Measurements from ENCODE around the gene FBXO39.
A peak's percentile ranks its signal among the peaks of the same experiment; 100 is the strongest.

Gene FBXO39

DNA sequence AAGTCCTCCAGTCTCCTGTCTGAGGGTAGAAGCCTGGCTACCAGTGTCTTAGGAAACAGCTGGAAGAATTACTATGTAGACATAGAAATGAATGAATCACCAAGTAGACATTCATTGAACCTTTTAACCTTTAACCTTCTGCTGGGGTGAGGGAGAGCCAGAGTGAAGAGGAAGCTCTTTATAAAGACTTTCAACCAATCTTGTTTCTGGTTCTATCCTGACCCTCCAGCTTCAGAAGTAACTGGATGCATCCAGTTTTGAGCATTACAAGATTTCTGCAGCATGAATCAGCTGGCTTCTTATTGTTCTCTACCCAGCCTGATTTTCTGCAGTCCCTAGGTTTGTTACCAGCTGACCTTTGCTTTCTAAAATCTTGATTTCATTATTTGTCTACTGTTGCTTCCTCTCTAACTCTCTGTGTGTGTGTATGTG is 47.0 kb downstream of the FBXO39 start:
- H3K4me3 ChIP-seq (ENCODE audit: low read length, poor library complexity, severe bottlenecking), result no peak overlapping the region
- H3K4me2 ChIP-seq (ENCODE audit: low read depth, low read length, poor library complexity, severe bottlenecking), result no peak overlapping the region

DNA sequence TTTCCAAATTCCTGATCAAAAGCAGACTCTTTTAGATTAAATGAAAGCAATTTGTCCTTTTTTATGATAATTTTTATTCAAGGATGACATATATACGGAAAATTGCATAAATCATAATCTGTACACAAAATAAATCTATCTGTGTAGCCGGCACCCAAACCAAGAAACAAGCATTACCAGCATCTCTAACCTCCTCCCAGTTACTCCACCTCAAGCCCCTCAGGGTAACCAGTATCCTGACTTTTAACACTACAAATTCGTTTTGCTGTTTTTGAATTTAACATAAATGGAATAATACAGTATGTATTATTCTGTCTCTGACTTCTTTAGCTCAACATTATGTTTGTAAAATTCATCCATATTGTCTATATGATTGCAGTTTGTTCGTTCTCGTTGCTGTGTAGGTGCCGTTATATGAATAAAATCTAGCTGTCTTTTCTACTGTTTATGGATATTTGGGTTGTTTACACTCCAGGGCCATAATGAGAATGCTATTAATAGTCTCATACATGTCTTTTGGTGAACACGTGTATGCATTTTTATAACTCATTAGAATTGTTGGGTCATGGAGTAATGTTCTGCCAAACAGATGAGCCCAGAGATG is 54.5 kb downstream of the FBXO39 start:
- Histone ChIP-seq H3F3A (ENCODE audit: low read depth) (no peaks in the 10 kb centered on the region), H3K79me2 (ENCODE audit: insufficient read depth, low read length) (no peaks in the 10 kb centered on the region), H3K36me3 (ENCODE audit: insufficient read depth, low read length) (no peaks in the 10 kb centered on the region), H3K4me1 (ENCODE audit: insufficient read depth, low read length, poor library complexity, severe bottlenecking) (no peaks in the 10 kb centered on the region), H3K27me3 (ENCODE audit: insufficient read depth, low read length, poor library complexity, severe bottlenecking) (peaks cover 45% of the 10 kb centered on the region), H4K20me1 (ENCODE audit: insufficient read depth, low read length, poor library complexity, severe bottlenecking) (no peaks in the 10 kb centered on the region), H3K4me2 (ENCODE audit: low read depth, low read length, poor library complexity, severe bottlenecking) (no peak overlapping the region), H3K9me2 (replicated peaks; ENCODE audit: low read depth, low read length) (no peaks in the 10 kb centered on the region), H3K9ac (ENCODE audit: low read depth, low read length, poor library complexity, severe bottlenecking) (no peak overlapping the region), H3K9me3 (ENCODE audit: insufficient read depth, low read depth, low read length) (no peaks in the 10 kb centered on the region), H3K4me3 (ENCODE audit: low read length, poor library complexity, severe bottlenecking) (no peak overlapping the region), H2AFZ (ENCODE audit: low read length) (no peak overlapping the region)
- TF ChIP-seq, protein P1, sequence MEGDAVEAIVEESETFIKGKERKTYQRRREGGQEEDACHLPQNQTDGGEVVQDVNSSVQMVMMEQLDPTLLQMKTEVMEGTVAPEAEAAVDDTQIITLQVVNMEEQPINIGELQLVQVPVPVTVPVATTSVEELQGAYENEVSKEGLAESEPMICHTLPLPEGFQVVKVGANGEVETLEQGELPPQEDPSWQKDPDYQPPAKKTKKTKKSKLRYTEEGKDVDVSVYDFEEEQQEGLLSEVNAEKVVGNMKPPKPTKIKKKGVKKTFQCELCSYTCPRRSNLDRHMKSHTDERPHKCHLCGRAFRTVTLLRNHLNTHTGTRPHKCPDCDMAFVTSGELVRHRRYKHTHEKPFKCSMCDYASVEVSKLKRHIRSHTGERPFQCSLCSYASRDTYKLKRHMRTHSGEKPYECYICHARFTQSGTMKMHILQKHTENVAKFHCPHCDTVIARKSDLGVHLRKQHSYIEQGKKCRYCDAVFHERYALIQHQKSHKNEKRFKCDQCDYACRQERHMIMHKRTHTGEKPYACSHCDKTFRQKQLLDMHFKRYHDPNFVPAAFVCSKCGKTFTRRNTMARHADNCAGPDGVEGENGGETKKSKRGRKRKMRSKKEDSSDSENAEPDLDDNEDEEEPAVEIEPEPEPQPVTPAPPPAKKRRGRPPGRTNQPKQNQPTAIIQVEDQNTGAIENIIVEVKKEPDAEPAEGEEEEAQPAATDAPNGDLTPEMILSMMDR (conservative IDR thresholded peaks at IDR 0.05; ENCODE audit: low read length), result no peak
- no peak for TF ChIP-seq EZH2phosphoT487 (IDR thresholded peaks at IDR 0.05; ENCODE audit: borderline replicate concordance)

More for the DNA sequence above, 47.0 kb downstream of the FBXO39 start:
- H3K4me1 ChIP-seq (ENCODE audit: insufficient read depth, low read length, poor library complexity, severe bottlenecking), result no peaks in the 10 kb centered on the region
- H3K27me3 ChIP-seq (ENCODE audit: insufficient read depth, low read length, poor library complexity, severe bottlenecking), result no peaks in the 10 kb centered on the region
- H3K9me2 ChIP-seq (replicated peaks; ENCODE audit: low read depth, low read length), result no peaks in the 10 kb centered on the region
- no peaks in the 10 kb centered on the region for H4K20me1 ChIP-seq (ENCODE audit: insufficient read depth, low read length, poor library complexity, severe bottlenecking)
- no peaks in the 10 kb centered on the region for H3K9me3 ChIP-seq (ENCODE audit: insufficient read depth, low read depth, low read length)
- H3K79me2 ChIP-seq (ENCODE audit: insufficient read depth, low read length), result no peaks in the 10 kb centered on the region
- no peak overlapping the region for H2AFZ ChIP-seq (ENCODE audit: low read length)
- H3K36me3 ChIP-seq (ENCODE audit: insufficient read depth, low read length), result no peaks in the 10 kb centered on the region
- H3K9ac ChIP-seq (ENCODE audit: low read depth, low read length, poor library complexity, severe bottlenecking), result no peak overlapping the region
- TF ChIP-seq EZH2phosphoT487 (IDR thresholded peaks at IDR 0.05; ENCODE audit: borderline replicate concordance), result no peak
- TF ChIP-seq, protein P1 (conservative IDR thresholded peaks at IDR 0.05; ENCODE audit: low read length), result no peak
- H3F3A ChIP-seq (ENCODE audit: low read depth), result no peaks in the 10 kb centered on the region

DNA sequence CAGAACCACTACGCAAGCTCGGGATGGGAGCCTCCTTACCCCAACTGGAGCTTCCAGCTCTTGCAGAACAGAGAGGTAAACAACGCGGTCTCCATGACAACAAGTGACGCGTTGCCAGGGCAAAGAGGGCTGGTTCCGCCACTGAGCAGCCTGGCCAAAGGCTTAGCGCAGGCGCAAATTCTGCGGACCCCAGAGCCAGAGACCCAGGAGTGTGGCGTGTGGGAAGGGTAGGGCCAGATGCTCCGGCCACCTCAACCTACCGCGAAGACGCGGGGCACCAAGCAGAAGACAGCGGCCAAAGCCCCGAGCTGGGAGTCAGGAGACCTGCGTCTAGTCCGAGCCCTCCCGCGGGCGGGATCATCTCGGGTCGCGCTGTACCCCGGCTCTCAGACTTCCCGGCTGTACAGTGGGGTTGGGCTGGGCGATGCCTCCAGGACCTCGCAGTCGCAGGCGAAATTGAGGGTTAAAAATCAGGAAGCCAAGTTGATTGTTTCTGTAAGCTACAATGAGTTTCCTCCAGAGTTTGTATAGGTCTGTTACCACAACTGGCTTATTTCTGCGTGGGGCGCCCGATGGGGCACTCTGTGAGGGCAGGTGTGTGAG is 55.7 kb downstream of the FBXO39 start, which contains the start of gene TEKT1:
TEKT1 (minus strand) TSS at position 69 of the 603 bp plus-strand sequence. CDS start 1,353 bp downstream, outside the sequence.
- H3K9ac ChIP-seq (ENCODE audit: low read depth, low read length, poor library complexity, severe bottlenecking), result no peak within 1 kb of the TSS
- TF ChIP-seq, protein P1 (conservative IDR thresholded peaks at IDR 0.05; ENCODE audit: low read length), result no peak
- TF ChIP-seq EZH2phosphoT487 (IDR thresholded peaks at IDR 0.05; ENCODE audit: borderline replicate concordance), result no peak
- no peaks in the 10 kb centered on the region for H3K9me3 ChIP-seq (ENCODE audit: insufficient read depth, low read depth, low read length)
- H3K4me2 ChIP-seq (ENCODE audit: low read depth, low read length, poor library complexity, severe bottlenecking), result peak within 1 kb of the TSS; percentile 50
- peak within 1 kb of the TSS; percentile 55 for H3K4me3 ChIP-seq (ENCODE audit: low read length, poor library complexity, severe bottlenecking)
- no peaks in the 10 kb centered on the region for H4K20me1 ChIP-seq (ENCODE audit: insufficient read depth, low read length, poor library complexity, severe bottlenecking)
- peak within 1 kb of the TSS; percentile 61; the same call in 1 of the 2 replicates for H2AFZ ChIP-seq (ENCODE audit: low read length)
- H3K79me2 ChIP-seq (ENCODE audit: insufficient read depth, low read length), result no peaks in the 10 kb centered on the region
- H3K27me3 ChIP-seq (ENCODE audit: insufficient read depth, low read length, poor library complexity, severe bottlenecking), result peaks cover 46% of the 10 kb centered on the region
- H3K36me3 ChIP-seq (ENCODE audit: insufficient read depth, low read length), result no peaks in the 10 kb centered on the region
- H3K4me1 ChIP-seq (ENCODE audit: insufficient read depth, low read length, poor library complexity, severe bottlenecking), result no peaks in the 10 kb centered on the region
- H3K9me2 ChIP-seq (replicated peaks; ENCODE audit: low read depth, low read length), result no peaks in the 10 kb centered on the region
- H3F3A ChIP-seq (ENCODE audit: low read depth), result no peaks in the 10 kb centered on the region
